HEK293 (cell line): ENCODE results near the gene PHGDH.
"Not testable (repeated sequence)": the region's sequence is repeated elsewhere in the genome, so short reads cannot be mapped to it uniquely, and the experiment has no call there.

Experiments
- CTCF ChIA-PET: fragments of 350-600 bp; formaldehyde crosslinking; extraction: SDS; loops from one replicate; lab custom pipeline; 2021; ENCODE audit warnings: antibody characterized with exemption; lab: Yijun Ruan, JAX
- POLR2A ChIA-PET: fragments of 300-600 bp; formaldehyde crosslinking; extraction: SDS; loops from one replicate; lab custom pipeline; 2020; ENCODE audit warnings: antibody characterized with exemption, inconsistent platforms; lab: Yijun Ruan, JAX
- H3K27ac ChIP-seq: fragments of 200-500 bp; sonication (Bioruptor generic); 2 replicates; pipeline ENCODE4 v1.5.1; 2014; ENCODE audit warnings: low read depth, low read length, control low read depth, inconsistent platforms; ENCODE audit errors: extremely low read depth
- H3K36me3 ChIP-seq, 2 experiments: fragments of 200-500 bp in 1 of 2; sonication (Bioruptor generic) in 1 of 2; 1 replicate in 1 of 2; 2 replicates in 1 of 2; pipeline ENCODE4 v1.5.1; 2014 to 2017; ENCODE audit warnings: inconsistent platforms in 2 of 2, low read length in 2 of 2; ENCODE audit not compliant: control insufficient read depth in 2 of 2, insufficient read depth in 1 of 2
- H3K4me1 ChIP-seq: fragments of 200-500 bp; sonication (Bioruptor generic); 2 replicates; pipeline ENCODE4 v1.5.1; 2014; ENCODE audit warnings: mild to moderate bottlenecking, low read length, inconsistent platforms; ENCODE audit not compliant: control insufficient read depth, insufficient read depth
- H3K4me3 ChIP-seq: 2 replicates; pipeline ENCODE4 v1.5.1; 2011; ENCODE audit warnings: low read depth, mild to moderate bottlenecking, control low read depth, low read length, moderate library complexity
- H3K9me3 ChIP-seq: fragments of 200-500 bp; sonication (Bioruptor generic); 2 replicates; pipeline ENCODE4 v1.5.1; 2014; ENCODE audit warnings: low read depth, low read length, inconsistent platforms; ENCODE audit not compliant: control insufficient read depth, insufficient read depth
- KLF9 ChIP-seq: fragments of 450-650 bp; formaldehyde crosslinking; IDR thresholded peaks from 2 replicates; pipeline ENCODE4 v1.5.1; 2016; ENCODE audit warnings: missing biosample characterization, missing genetic modification characterization, low read depth
- TCF7L2 ChIP-seq: IDR thresholded peaks from 2 replicates; pipeline ENCODE4 v1.6.1; 2011; ENCODE audit warnings: low read depth, mild to moderate bottlenecking, inconsistent platforms, low read length, moderate library complexity, borderline replicate concordance
- ZBTB1 ChIP-seq: fragments of 450-650 bp; formaldehyde crosslinking; IDR thresholded peaks from 2 replicates; pipeline ENCODE4 v1.5.1; 2016; ENCODE audit warnings: missing biosample characterization, missing genetic modification characterization
- ZBTB6 ChIP-seq: fragments of 450-650 bp; formaldehyde crosslinking; IDR thresholded peaks from 2 replicates; pipeline ENCODE4 v1.5.1; 2017; ENCODE audit warnings: missing biosample characterization, missing genetic modification characterization
- ZIC2 ChIP-seq: fragments of 450-650 bp; formaldehyde crosslinking; IDR thresholded peaks from 2 replicates; pipeline ENCODE4 v1.5.1; 2016; ENCODE audit warnings: missing biosample characterization, missing genetic modification characterization
- ZNF133 ChIP-seq: fragments of 450-650 bp; formaldehyde crosslinking; IDR thresholded peaks from 2 replicates; pipeline ENCODE4 v1.5.1; 2016; ENCODE audit warnings: missing biosample characterization, missing genetic modification characterization
- ZNF146 ChIP-seq: fragments of 450-650 bp; formaldehyde crosslinking; IDR thresholded peaks from 2 replicates; pipeline ENCODE4 v1.5.1; 2016; ENCODE audit warnings: missing biosample characterization, missing genetic modification characterization
- ZNF366 ChIP-seq: fragments of 450-650 bp; formaldehyde crosslinking; conservative IDR thresholded peaks from 2 replicates; pipeline ENCODE4 v1.5.1; 2016; ENCODE audit warnings: missing biosample characterization, missing genetic modification characterization
- ZNF426 ChIP-seq: fragments of 450-650 bp; formaldehyde crosslinking; IDR thresholded peaks from 2 replicates; pipeline ENCODE4 v1.5.1; 2017; ENCODE audit warnings: missing biosample characterization, missing genetic modification characterization, mild to moderate bottlenecking, inconsistent platforms, moderate library complexity
- ZNF48 ChIP-seq: fragments of 450-650 bp; formaldehyde crosslinking; IDR thresholded peaks from 2 replicates; pipeline ENCODE4 v1.5.1; 2016; ENCODE audit warnings: missing biosample characterization, missing genetic modification characterization
- ZNF518A ChIP-seq: fragments of 450-650 bp; formaldehyde crosslinking; conservative IDR thresholded peaks from 2 replicates; pipeline ENCODE4 v1.5.1; 2016; ENCODE audit warnings: low read depth, missing biosample characterization, missing genetic modification characterization
- ZNF560 ChIP-seq: fragments of 450-650 bp; formaldehyde crosslinking; IDR thresholded peaks from 2 replicates; pipeline ENCODE4 v1.5.1; 2017; ENCODE audit warnings: missing biosample characterization, missing genetic modification characterization, borderline replicate concordance
- ZNF580 ChIP-seq: fragments of 450-650 bp; formaldehyde crosslinking; IDR thresholded peaks from 2 replicates; pipeline ENCODE4 v1.5.1; 2016; ENCODE audit warnings: missing biosample characterization, missing genetic modification characterization
- ZNF776 ChIP-seq: fragments of 450-650 bp; formaldehyde crosslinking; IDR thresholded peaks from 2 replicates; pipeline ENCODE4 v1.5.0; 2017; ENCODE audit warnings: missing biosample characterization, missing genetic modification characterization, borderline replicate concordance

The PHGDH gene

GRCh38 chr1:119702384-119702783, 9.3 kb upstream of the PHGDH start (continued):
- TF ChIP-seq ZNF518A (tag by site-specific recombination): no peak
- no peak for TF ChIP-seq ZNF560
- no peak for TF ChIP-seq ZBTB6 (tag by site-specific recombination)
- no peak for TF ChIP-seq KLF9 (tag by site-specific recombination)
- TF ChIP-seq ZIC2 (tag by site-specific recombination): no peak
- TF ChIP-seq ZBTB1 (tag by site-specific recombination): no peak
- no peak for TF ChIP-seq ZNF426 (tag by site-specific recombination)
- no peak for TF ChIP-seq ZNF366 (tag by site-specific recombination)
- TF ChIP-seq, all 188 proteins: peak for 0

GRCh38 chr1:119703666-119704450, 7.9 kb upstream of the PHGDH start:
- H3K36me3 ChIP-seq: no peaks in the 10 kb centered on the region
- ChIA-PET POLR2A (no interaction called here), CTCF (interaction anchor here (1.2 to 1.6 kb wide), 2 partner anchors 28 to 40 kb away, joined by 5 to 7 read pairs; no protein-coding TSS in a partner anchor)
- no peak overlapping the region for H3K4me3 ChIP-seq
- no peaks in the 10 kb centered on the region for H3K4me1 ChIP-seq
- H3K9me3 ChIP-seq: no peaks in the 10 kb centered on the region
- no peak overlapping the region for H3K27ac ChIP-seq
- TF ChIP-seq TCF7L2: no peak
- TF ChIP-seq ZNF48 (tag by site-specific recombination): no peak
- TF ChIP-seq ZNF133: no peak
- no peak for TF ChIP-seq ZNF776 (tag by site-specific recombination)

GRCh38 chr1:119706599-119706998, 5.1 kb upstream of the PHGDH start:
- H3K9me3 ChIP-seq, H3K4me3 ChIP-seq, H3K27ac ChIP-seq, H3K36me3 ChIP-seq, POLR2A ChIA-PET, CTCF ChIA-PET, H3K4me1 ChIP-seq: not testable (repeated sequence)
- TF ChIP-seq ZNF146: peak; percentile 91
- TF ChIP-seq ZNF580 (tag by site-specific recombination): peak; percentile 37; the same call in 1 of the 2 replicates
